H1 (cell line): ENCODE measurements around the gene PSD2. TPM values are rescaled to one million over a fixed set of nuclear protein-coding genes. Genes with fewer than 3 reads are reported as not detected.

Experiments
- CTCF ChIA-PET: fragments of 300-600 bp; sonication (Branson Sonifier 250); formaldehyde crosslinking; loops from one replicate; lab custom pipeline; 2021; ENCODE audit not compliant: partially characterized antibody; lab: Charles Lee
- POLR2A ChIA-PET: fragments of 300-600 bp; sonication (Branson Sonifier 250); formaldehyde crosslinking; loops from one replicate; lab custom pipeline; 2021; ENCODE audit warnings: inconsistent platforms; ENCODE audit not compliant: partially characterized antibody; lab: Charles Lee
- DNase-seq, 2 experiments: peaks; one replicate each; pipeline versions ENCODE4 v3.0.0 to v3.0.0-alpha.2; 2010 to 2022; ENCODE audit warnings: low spot score in 2 of 2, low read depth in 1 of 2, mixed read lengths in 1 of 2
- FAIRE-seq: peaks from 2 replicates; lab custom pipeline; 2011; peaks lifted over from hg19 to GRCh38; lab: Jason Lieb, UNC
- H2AFZ ChIP-seq: 2 replicates; pipeline ENCODE4 v1.8.1; 2012; ENCODE audit warnings: low read length, inconsistent platforms
- H2AK5ac ChIP-seq: 2 replicates; pipeline ENCODE4 v1.6.1; 2013; ENCODE audit warnings: low read depth, low read length
- H2BK120ac ChIP-seq: replicated peaks from 2 replicates; pipeline ENCODE3; 2013; ENCODE audit warnings: low read depth, low read length, inconsistent platforms
- H2BK12ac ChIP-seq: 2 replicates; pipeline ENCODE4 v1.6.1; 2013; ENCODE audit warnings: low read depth, low read length
- H2BK15ac ChIP-seq: 2 replicates; pipeline ENCODE4 v1.6.1; 2013; ENCODE audit warnings: low read length
- H2BK20ac ChIP-seq: 2 replicates; pipeline ENCODE4 v1.6.1; 2013; ENCODE audit warnings: low read length
- H2BK5ac ChIP-seq: 2 replicates; pipeline ENCODE4 v1.6.1; 2013; ENCODE audit warnings: low read depth, low read length
- H3K14ac ChIP-seq: 2 replicates; pipeline ENCODE4 v1.6.1; 2013; ENCODE audit warnings: inconsistent platforms; ENCODE audit not compliant: insufficient read length
- H3K18ac ChIP-seq: 2 replicates; pipeline ENCODE4 v1.6.1; 2013; ENCODE audit warnings: low read length; ENCODE audit errors: extremely low read depth
- H3K23ac ChIP-seq: 2 replicates; pipeline ENCODE4 v1.6.1; 2013; ENCODE audit warnings: inconsistent platforms; ENCODE audit not compliant: insufficient read length
- H3K23me2 ChIP-seq: 2 replicates; pipeline ENCODE4 v1.6.1; 2013; ENCODE audit warnings: low read depth, low read length
- H3K27ac ChIP-seq: 2 replicates; pipeline ENCODE4 v1.6.1; 2011; ENCODE audit warnings: low read depth, low read length, inconsistent platforms
- H3K27me3 ChIP-seq, 4 experiments: replicated peaks in 1 of 4; 1 replicate in 1 of 4; 2 replicates in 3 of 4; pipeline versions ENCODE4 v1.6.1 to v1.8.1; 2011 to 2013; ENCODE audit warnings: low read length in 3 of 4, mild to moderate bottlenecking in 3 of 4, inconsistent platforms in 2 of 4, mixed read lengths in 2 of 4, moderate library complexity in 1 of 4; ENCODE audit not compliant: control insufficient read depth in 3 of 4, insufficient read depth in 3 of 4; ENCODE audit errors: extremely low read depth in 1 of 4
- H3K36me3 ChIP-seq, 4 experiments: 2 replicates each; pipeline versions ENCODE4 v1.6.1 to v1.8.1; 2011 to 2013; ENCODE audit warnings: mild to moderate bottlenecking in 4 of 4, low read length in 3 of 4, moderate library complexity in 2 of 4, control low read depth in 1 of 4, inconsistent platforms in 1 of 4; ENCODE audit not compliant: insufficient read depth in 4 of 4, control insufficient read depth in 2 of 4
- H3K4ac ChIP-seq: replicated peaks from 2 replicates; pipeline ENCODE3; 2013; ENCODE audit warnings: low read length, low read depth, mixed read lengths, inconsistent platforms; ENCODE audit not compliant: insufficient read length
- H3K4me1 ChIP-seq, 4 experiments: replicated peaks in 1 of 4; 1 replicate in 1 of 4; 2 replicates in 3 of 4; pipeline versions ENCODE4 v1.6.1 to v1.8.1; 2011 to 2013; ENCODE audit warnings: low read length in 3 of 4, inconsistent platforms in 2 of 4, mixed read lengths in 1 of 4; ENCODE audit not compliant: insufficient read depth in 4 of 4, control insufficient read depth in 3 of 4
- H3K4me2 ChIP-seq, 2 experiments: 2 replicates each; pipeline versions ENCODE4 v1.6.1 to v1.8.1; 2011 to 2013; ENCODE audit warnings: low read depth in 2 of 2, low read length in 2 of 2, control low read depth in 1 of 2, inconsistent platforms in 1 of 2, mild to moderate bottlenecking in 1 of 2; ENCODE audit not compliant: insufficient read depth in 1 of 2
- H3K4me3 ChIP-seq, 4 experiments: fragments of 200-600, 300-600 bp in 1 of 4; sonication (generic), shearing (Covaris generic), sonication (Bioruptor Twin) in 1 of 4; 2 replicates each; pipeline versions ENCODE4 v1.5.1 to v1.8.1; 2011 to 2016; ENCODE audit warnings: low read length in 4 of 4, low read depth in 3 of 4, control low read depth in 2 of 4, inconsistent platforms in 2 of 4, mild to moderate bottlenecking in 2 of 4, mixed read lengths in 1 of 4, moderate library complexity in 1 of 4; ENCODE audit not compliant: insufficient read depth in 2 of 4; ENCODE audit errors: extremely low read depth in 1 of 4
- H3K56ac ChIP-seq: replicated peaks from 2 replicates; pipeline ENCODE3; 2013; ENCODE audit warnings: low read depth, mild to moderate bottlenecking, mixed read lengths, low read length, inconsistent platforms; ENCODE audit not compliant: insufficient read length
- H3K79me1 ChIP-seq: 2 replicates; pipeline ENCODE4 v1.6.1; 2013; ENCODE audit warnings: low read depth, low read length, control low read depth
- H3K79me2 ChIP-seq, 2 experiments: 2 replicates each; pipeline versions ENCODE4 v1.6.1 to v1.8.1; 2012 to 2013; ENCODE audit warnings: low read length in 2 of 2, mild to moderate bottlenecking in 2 of 2, inconsistent platforms in 1 of 2; ENCODE audit not compliant: insufficient read depth in 2 of 2, control insufficient read depth in 1 of 2
- H3K9ac ChIP-seq, 4 experiments: replicated peaks in 1 of 4; 1 replicate in 1 of 4; 2 replicates in 3 of 4; pipeline versions ENCODE4 v1.6.1 to v1.8.1; 2011 to 2013; ENCODE audit warnings: low read depth in 3 of 4, low read length in 3 of 4, control low read depth in 2 of 4, mild to moderate bottlenecking in 2 of 4, moderate library complexity in 2 of 4, inconsistent platforms in 1 of 4; ENCODE audit errors: extremely low read depth in 1 of 4
- H3K9me3 ChIP-seq, 2 experiments: 2 replicates each; pipeline versions ENCODE4 v1.6.1 to v1.8.1; 2012 to 2013; ENCODE audit warnings: mild to moderate bottlenecking in 2 of 2, moderate library complexity in 2 of 2, control low read depth in 1 of 2, inconsistent platforms in 1 of 2, low read depth in 1 of 2, low read length in 1 of 2, mixed read lengths in 1 of 2; ENCODE audit not compliant: insufficient read depth in 2 of 2
- H4K20me1 ChIP-seq, 2 experiments: replicated peaks in 1 of 2; 2 replicates each; pipeline versions ENCODE3 to v1.8.1; 2011 to 2013; ENCODE audit warnings: inconsistent platforms in 2 of 2, low read length in 2 of 2, mild to moderate bottlenecking in 1 of 2; ENCODE audit not compliant: insufficient read depth in 2 of 2, control insufficient read depth in 1 of 2
- H4K5ac ChIP-seq: 2 replicates; pipeline ENCODE4 v1.6.1; 2013; ENCODE audit warnings: low read length, low read depth, mixed read lengths, inconsistent platforms; ENCODE audit not compliant: insufficient read length
- H4K8ac ChIP-seq: 2 replicates; pipeline ENCODE4 v1.8.0; 2013; ENCODE audit warnings: mild to moderate bottlenecking, moderate library complexity, low read length, inconsistent platforms; ENCODE audit not compliant: insufficient read depth; ENCODE audit errors: extremely low read depth
- H4K91ac ChIP-seq: replicated peaks from 2 replicates; pipeline ENCODE3; 2013; ENCODE audit warnings: low read length, mixed read lengths, inconsistent platforms; ENCODE audit not compliant: insufficient read length
- CTBP2 ChIP-seq: IDR thresholded peaks from 2 replicates; pipeline ENCODE4 v1.7.0; 2011; ENCODE audit warnings: borderline replicate concordance, mild to moderate bottlenecking, moderate library complexity, mixed read lengths, low read length; ENCODE audit not compliant: insufficient read depth, insufficient read length
- NRF1 ChIP-seq: IDR thresholded peaks from 2 replicates; pipeline ENCODE4 v1.6.1; 2011; ENCODE audit warnings: mild to moderate bottlenecking, low read depth, low read length, improper control_type of control experiment
- WGBS, 2 experiments: shearing (Covaris generic) in 1 of 2; methylation state at CpG; one replicate each; pipeline versions ENCODE4 v1.1.6 to v1.1.7; 2013 to 2015; ENCODE audit warnings: low lambda C conversion rate in 2 of 2, mixed read lengths in 2 of 2, inconsistent platforms in 1 of 2, low coverage in 1 of 2, missing lambda C conversion rate in 1 of 2; ENCODE audit not compliant: insufficient replicate concordance in 2 of 2, insufficient coverage in 1 of 2, insufficient read length in 1 of 2; ENCODE audit errors: extremely low coverage in 1 of 2, missing lambda C conversion rate in 1 of 2; 5-methylcytosine and 5-hydroxymethylcytosine counted together
- polyA plus RNA-seq, 7 experiments: library from polyadenylated mRNA; depleted of rRNA in 3 of 7; stranded (reverse) in 5 of 7; unstranded in 2 of 7; fragments of >200 nt in 5 of 7; fragments of 200-250 nt in 2 of 7; gene quantifications; 1 replicate in 5 of 7; 2 replicates in 1 of 7; 4 replicates in 1 of 7; pipeline versions ENCODE4 v1.2.1 to v1.2.3, GENCODE V29; 2011 to 2013; ENCODE audit warnings: missing spikeins in 2 of 7, mixed read lengths in 2 of 7
- total RNA-seq: library from RNA; stranded (reverse); fragmentation: NEBNext Ultra II Directional; extraction: Animal tissue kit (Norgen Biotek cat#: 25700); gene quantifications from 2 replicates; pipeline ENCODE4 v1.2.1, GENCODE V29; 2021

PSD2 gene
- total and polyA plus RNA-seq, 2 of the 8 experiments (the other 6 are each of a cell fraction or from before 2014, with no cell fraction given) = 0.06 to 0.14 TPM

DNA sequence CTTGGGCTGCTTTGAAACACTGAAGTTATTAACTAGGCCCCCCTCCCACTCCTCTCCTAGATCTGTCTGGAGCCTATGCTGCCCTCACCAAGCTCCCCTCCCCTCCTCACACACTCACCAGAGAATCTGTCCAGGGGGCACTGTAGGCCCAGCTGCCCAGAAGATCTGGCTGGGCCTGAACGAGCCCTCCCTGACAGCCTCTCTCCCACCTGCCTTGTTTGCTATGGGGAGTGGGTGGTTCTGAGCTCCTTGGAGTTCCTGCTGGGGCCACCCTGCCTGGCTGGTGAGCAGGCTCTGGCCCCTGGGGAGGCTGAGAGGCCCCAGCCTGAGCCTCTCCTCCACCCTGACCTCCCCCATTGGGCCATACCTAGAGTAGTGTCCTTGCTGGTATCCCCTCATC lies 75.1 kb downstream of the PSD2 start:
- FAIRE-seq (no peak), DNase-seq (no peak)
- H2AK5ac ChIP-seq = no peak overlapping the region
- no peak overlapping the region for H2BK5ac ChIP-seq
- no peak overlapping the region for H2AFZ ChIP-seq
- no peaks in the 10 kb centered on the region for H3K79me1 ChIP-seq
- H3K4me3 ChIP-seq = no peak overlapping the region
- H2BK20ac ChIP-seq = no peak overlapping the region
- POLR2A ChIA-PET = no interaction called here
- H3K9me3 ChIP-seq = no peaks in the 10 kb centered on the region
- H3K56ac ChIP-seq = no peak overlapping the region
- no peak overlapping the region for H4K5ac ChIP-seq
- no peak overlapping the region for H2BK12ac ChIP-seq
- H3K4me1 ChIP-seq = peaks cover 0 to 9% (median 5%) of the 10 kb centered on the region in 4 experiments; a peak in 6 of 7 replicates
- H3K14ac ChIP-seq = no peak overlapping the region
- H3K36me3 ChIP-seq = no peaks in the 10 kb centered on the region
- no peak overlapping the region for H4K91ac ChIP-seq
- CTCF ChIA-PET = interaction anchor here (1.1 to 5.1 kb wide), 9 partner anchors 9 to 185 kb away, joined by 3 to 135 read pairs (median 12); no protein-coding TSS in a partner anchor
- H3K4ac ChIP-seq = no peak overlapping the region
- no peak overlapping the region for H4K8ac ChIP-seq
- no peak overlapping the region for H3K23ac ChIP-seq
- H3K79me2 ChIP-seq = no peaks in the 10 kb centered on the region
- peaks cover 0 to 2% (median 0%) of the 10 kb centered on the region in 4 experiments; a peak in 2 of 7 replicates for H3K27me3 ChIP-seq
- no peaks in the 10 kb centered on the region; the same call in 1 of the 2 replicates for H3K23me2 ChIP-seq
- H3K27ac ChIP-seq = no peak overlapping the region
- no peak overlapping the region for H2BK120ac ChIP-seq
- H3K4me2 ChIP-seq = no peak overlapping the region
- H2BK15ac ChIP-seq = no peak overlapping the region
- 91% methylated on average over 1 of the region's 1 CpG; no CpG with 5 or more reads in 1 of the 2 experiments for WGBS, 2 experiments
- no peak overlapping the region for H3K9ac ChIP-seq
- no peaks in the 10 kb centered on the region for H4K20me1 ChIP-seq
- TF ChIP-seq CTBP2 (no peak), NRF1 (no peak)
- H3K18ac ChIP-seq = no peak overlapping the region
